Stimulated activated CD4-positive, alpha-beta T cell treated with anti-CD3 and anti-CD28 coated beads, TNF-alpha, amount 100 ng/mL, for 4 hours (primary cell): Measurements from ENCODE around the gene KBTBD12.
"Not testable (repeated sequence)": the region's sequence is repeated elsewhere in the genome, so short reads cannot be mapped to it uniquely, and the experiment has no call there.

Experiments used
- DNase-seq, 3 experiments: peaks; one replicate each; pipeline ENCODE4 v3.0.0-alpha.2; 2020; ENCODE audit warnings: low read depth in 3 of 3

KBTBD12 gene

DNA sequence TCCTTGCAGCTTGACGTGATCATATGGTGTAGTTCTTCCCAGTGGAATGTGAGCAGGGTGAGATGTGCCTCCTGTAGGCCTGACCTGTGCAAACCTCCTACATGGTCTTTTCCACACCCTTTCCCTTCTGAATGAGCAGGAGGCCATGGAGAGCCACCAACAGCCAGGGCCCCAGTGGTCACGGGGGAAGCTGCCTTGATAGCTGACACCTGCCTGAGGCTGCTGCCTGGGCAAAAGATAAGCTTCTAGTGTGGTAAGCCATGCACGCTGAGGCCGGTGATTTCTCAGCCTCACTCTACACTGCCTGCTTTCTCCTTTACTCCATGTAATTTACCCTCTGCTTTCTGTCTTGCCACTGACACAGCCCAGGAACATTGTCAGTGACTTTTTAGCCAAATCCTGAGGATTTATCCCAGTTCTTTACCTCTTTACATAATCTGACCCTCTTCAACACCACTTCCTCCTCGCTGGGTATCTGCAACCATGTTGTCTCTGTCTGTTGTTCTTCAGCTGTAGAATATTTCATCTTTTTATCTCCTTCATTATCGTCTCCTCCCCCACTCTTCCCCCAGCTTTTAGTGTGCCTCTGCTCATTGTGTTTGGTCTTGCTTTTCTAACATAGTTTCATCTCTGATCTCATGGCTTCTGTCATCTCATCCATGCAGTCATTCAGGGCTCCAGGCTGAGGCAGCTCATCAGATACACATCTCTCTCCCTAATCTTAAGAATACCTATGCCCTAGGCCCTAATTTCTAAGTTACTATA is 11.2 kb upstream of the KBTBD12 start:
- no peak for DNase-seq

DNA sequence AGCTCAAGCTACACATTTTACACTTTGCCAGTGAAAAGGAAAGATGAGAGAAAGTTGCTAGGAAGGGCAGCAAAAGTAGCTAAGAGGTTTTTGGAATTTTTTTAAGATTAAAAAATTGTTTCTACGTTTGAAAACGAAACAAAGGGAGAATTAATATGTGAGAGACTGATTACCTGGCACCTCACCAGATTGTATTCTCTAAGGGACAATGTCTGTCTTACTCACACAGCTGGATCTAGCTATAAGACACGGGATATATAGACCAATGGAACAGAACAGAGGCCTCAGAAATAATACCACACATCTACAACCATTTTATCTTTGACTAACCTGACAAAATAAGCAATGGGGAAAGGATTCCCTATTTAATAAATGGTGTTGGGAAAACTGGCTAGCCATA is 9.5 kb upstream of the KBTBD12 start:
- DNase-seq = no peak

DNA sequence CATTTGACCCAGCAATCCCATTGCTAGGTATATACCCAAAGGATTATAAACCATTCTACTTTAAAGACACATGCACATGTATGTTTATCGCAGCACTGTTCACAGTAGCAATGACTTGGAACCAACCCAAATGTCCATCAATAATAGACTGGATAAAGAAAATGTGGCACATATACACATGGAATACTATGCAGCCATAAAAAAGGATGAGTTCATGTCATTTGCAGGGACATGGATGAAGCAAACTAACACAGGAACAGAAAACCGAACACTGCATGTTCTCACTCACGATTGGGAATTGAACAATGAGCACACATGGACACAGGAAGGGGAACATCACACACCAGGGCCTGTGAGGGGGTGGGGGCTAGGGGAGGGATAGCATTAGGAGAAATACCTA is 8.4 kb upstream of the KBTBD12 start:
- DNase-seq = not testable (repeated sequence)

DNA sequence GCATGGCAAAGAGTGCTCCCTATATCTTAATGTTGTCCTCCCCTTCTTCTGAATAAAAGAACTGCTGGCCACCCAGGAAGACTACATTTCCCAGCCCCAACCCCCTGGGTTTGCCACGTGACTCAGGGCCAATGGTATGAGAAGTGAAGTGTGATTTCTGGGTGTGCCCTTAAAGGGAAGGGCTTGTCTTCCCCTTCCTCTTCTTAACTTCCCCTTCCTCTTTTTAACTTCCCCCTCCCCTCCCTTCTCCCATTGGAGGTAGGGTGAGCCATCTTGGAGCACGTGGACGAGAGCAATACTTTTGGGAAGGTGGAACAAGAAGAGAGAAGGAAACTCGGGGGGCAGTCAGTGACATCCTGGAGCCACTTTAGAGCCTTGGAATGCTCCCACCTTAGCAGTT is 6.8 kb upstream of the KBTBD12 start:
- no peak for DNase-seq

DNA sequence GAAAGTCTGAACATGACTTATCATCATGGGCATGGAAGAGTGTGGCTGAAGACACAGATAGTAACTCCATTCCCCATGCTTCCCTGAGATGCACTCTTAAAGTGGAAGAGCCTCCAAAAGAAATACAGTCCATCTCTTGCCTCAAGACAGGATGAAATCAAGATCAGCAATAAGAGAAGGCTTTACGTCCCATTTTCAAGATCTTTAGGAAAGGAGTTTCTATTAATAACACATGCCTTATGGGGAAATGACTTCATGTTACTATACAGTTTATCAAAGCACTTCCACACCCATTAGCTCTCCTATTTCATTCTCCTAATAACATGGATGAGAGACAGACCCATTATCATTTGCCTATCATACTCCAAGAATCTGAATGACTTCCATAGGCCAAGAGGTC is 6.1 kb upstream of the KBTBD12 start:
- DNase-seq = no peak

DNA sequence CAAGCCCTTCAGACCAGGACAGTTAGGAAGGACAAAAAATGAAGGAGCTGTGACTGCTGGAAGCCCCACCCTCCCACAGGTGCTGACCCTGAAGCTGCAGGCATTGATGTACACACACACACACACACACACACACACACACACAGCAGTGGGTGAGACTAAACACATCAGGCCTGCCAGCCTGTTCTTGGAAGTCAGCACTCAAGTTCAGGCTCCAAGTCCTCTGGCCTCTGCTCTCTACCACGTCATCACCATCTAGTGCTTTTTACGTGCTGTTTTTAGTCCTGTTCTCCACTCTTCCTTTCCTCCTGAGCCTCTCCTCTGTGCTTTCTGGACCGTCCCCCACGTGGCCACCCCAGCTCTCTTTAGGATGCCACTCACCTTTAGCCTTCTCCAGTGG is 5.4 kb upstream of the KBTBD12 start:
- no peak for DNase-seq

DNA sequence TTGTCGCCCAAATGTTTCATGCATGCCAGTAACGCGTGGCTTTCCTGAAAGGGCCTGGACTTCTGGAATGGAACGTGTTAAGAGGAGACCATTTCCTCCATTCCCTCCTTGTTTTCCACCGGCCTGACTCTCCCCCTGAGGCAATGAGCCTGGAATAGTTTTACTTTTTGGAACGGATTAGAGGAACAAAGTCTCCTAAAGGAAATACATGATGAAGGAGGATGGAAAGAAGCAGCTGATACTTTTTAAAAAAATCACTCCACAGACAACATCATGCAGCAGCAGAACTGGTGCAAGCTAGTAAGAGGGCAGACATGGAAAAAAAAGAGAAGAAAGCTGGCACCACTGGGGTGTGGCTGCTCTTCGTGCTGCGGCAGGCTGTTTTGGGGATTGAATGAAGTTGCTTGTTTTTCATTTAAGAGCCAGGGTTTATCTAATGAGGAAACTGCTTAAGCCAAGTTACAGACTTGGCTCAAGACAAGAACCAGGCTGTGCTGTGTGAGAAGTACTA is 3.6 kb upstream of the KBTBD12 start:
- DNase-seq = no peak

DNA sequence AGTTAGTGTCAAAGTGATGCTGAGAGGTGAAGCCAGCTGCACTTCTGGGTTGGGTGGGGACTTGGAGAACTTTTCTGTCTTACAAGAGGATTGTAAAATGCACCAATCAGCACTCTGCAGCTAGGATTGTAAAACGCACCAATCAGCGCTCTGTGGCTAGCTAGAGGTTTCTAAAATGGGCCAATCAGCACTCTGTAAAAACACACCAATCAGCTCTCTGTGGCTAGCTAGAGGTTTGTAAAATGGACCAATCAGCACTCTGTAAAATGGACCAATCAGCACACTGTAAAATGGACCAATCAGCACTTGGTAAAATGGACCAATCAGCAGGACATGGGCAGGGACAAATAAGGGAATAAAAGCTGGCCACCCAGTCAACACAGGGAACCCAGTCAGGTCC is 1.2 kb upstream of the KBTBD12 start:
- not testable (repeated sequence) for DNase-seq

DNA sequence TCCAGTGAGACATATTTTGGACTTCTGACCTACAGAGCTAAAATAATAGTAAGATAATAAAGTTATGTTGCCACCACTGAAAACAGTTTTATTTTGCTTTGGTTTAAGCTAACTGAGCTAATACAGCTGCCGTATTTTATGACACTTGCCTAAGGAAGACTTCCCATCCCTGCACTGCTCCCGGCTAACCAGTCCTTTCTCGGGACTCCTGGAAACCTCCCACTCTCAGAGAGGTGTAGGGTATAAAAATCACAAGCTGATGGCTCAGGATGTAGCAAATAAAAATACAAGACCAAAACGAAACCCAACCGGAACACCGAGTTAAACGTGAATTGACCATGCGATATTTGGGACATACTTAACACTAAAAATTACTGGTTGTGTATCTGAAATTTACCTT is 448 bp upstream of the KBTBD12 start:
- DNase-seq = no peak

DNA sequence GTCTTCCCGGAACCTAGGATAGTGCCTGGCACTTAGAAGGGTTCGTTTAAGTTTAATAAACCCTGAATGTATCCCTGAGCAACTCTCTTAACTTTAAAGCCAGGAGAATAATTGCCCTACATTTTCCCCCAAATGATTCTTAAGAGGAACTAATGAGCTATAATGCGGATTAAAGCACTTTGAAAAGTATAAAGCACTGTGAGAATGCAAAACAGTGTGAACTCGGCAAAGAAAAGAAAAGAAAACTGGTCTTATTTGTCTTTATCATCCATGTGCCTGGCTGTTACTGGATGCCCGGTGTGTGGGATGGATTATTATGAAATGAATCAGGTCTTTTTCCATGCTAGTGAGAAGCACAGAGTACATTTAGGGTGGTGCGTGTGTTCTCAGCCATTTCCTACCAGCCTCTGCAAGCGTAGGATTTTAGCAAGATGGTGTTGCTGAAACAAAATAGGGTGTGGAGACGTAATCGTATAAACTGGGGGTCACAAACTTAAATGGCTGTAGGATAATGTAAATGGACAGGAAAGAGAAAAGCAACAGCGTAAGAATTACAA is 983 bp downstream of the KBTBD12 start:
- no peak for DNase-seq

DNA sequence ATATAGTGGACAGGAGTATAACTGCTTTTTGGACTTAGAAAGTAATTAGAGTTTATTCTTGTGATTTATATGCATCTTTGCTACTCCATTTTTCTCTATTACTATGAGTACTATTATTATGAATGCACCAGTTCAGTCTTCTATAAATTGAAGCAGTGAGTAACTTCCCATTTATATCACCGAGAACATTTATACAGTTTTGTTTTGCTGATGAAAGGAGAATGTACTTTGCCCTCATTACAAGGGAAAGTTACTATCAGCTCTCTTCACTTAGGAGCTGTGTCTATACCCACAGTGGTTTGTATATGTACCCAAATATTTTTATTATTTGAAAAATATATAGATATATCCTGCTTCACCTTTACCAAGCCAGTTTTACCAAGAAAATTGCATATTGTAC is 5.7 kb downstream of the KBTBD12 start:
- no peak for DNase-seq

DNA sequence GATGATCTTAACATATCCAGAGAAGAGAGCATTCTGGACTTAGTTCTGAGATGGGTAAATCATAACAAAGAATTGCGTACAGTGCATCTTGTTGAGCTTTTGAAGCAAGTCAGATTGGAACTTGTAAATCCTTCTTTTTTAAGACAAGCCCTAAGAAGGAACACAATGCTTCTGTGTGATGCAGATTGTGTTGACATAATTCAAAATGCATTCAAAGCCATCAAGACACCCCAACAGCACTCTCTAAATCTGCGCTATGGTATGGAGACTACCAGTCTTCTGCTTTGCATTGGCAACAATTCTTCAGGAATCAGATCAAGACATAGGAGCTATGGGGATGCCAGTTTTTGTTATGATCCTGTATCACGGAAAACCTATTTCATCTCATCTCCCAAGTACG is 8.6 kb downstream of the KBTBD12 start:
- DNase-seq = no peak

DNA sequence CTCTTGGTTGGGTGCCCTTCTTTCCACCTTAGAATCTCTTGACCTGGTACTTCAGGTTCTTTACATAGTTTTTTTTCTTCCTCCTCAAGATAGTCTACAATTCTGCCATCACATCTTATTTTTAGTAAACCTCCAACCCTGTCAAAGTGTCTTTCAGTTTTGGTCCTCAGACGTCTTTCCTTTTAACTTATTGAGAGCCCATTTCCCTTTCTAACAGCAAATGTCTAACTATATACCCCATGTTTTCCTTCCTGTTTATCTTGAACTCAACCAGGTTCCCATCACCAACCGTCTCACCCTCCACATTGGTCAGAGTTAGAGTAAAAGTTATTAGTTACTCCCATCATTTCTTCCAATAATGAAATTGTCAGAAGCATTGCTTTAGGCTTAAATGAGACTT is 10.4 kb downstream of the KBTBD12 start:
- no peak for DNase-seq

DNA sequence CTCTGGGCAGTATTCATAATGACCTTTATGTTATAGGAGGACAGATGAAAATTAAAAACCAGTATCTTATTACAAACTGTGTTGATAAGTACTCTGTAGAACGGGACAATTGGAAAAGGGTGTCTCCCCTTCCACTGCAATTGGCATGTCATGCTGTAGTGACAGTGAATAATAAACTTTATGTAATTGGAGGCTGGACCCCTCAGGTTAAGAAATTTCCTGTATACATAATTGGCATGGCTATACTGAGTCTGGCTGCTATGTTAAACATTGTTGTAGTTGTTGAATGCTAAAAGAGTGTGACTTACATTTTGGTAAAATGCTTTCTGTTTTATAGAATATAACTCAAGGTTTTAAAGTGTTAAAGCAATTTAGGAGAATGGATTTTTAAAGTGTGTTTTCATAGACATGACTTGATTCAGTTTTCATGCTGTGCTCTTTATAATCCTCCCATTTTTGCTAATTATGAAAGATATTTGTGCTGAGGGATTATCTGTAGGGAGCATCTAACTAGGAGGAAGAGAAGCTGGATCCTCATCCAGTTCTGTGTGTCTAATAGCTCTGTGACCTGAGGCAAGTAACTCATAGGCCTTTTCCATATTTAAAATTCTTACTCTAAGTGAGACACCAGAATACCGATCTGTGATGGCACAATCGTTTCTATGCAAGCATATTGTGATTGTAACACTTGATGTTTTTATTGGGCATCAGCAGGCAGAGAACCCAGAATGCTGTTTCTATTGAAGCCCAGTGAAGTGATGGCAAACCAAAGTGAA is 13.0 kb downstream of the KBTBD12 start:
- DNase-seq = no peak

DNA sequence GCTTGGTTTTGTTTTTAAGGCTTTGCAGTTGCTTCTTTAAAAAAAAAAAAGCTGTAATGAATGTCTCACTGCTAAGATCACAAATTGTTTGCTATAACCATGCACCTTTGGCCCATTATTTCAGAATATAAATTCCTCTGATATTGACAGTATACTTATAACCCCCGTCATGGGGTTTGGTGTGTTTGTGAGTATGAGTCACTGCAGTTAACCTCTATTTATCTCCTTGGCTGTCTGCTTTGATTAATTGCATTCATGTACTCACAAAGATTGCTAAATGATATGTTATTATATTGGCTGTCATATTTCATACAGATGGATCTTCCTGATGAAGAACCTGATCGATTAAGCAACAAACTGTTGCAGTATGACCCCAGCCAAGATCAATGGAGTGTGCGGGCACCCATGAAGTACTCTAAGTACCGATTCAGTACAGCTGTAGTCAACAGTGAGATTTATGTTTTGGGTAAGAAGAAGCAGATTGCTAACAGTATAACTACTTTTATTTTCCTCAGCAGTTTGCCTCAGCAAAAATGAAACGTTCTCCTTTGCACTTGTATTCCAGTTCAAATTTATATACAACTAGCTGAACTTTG is 14.9 kb downstream of the KBTBD12 start:
- no peak for DNase-seq

DNA sequence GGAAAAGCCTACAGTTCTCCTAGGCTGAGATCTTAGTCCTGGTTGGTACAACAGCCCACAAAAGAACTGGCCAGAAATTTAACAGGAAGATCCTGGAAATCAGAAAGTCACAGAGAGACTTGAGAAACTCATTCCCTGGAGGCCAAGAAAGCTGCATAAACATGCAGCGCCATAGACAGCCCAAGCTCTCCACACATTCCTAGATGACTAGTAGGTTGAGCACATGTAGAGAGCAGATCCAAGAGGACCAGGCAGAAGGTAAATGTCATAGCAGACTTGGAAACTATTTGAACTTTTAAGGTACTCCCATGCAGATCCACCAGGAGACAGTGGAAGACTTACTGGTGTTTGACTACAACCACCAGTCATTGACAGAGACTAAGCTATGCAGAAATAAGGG is 18.4 kb downstream of the KBTBD12 start:
- no peak for DNase-seq

DNA sequence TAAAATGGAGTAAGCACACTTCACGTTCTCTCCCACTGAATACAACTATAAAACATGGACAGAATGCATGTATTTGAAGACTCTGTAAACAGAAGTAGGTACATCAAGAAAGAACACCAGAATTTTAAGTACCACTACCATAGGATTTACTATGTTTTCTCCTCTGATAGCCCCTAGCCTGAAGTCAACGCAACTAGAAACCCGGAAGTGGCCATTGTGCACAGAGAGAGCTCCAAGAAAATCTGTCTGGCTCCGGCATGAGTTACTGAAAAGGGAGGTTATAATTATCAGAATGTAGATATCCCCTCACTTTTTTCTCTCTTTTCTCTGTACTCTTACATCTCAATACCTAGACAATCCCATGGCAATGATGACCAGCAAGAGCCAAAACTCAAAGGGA is 23.8 kb downstream of the KBTBD12 start:
- no peak for DNase-seq

DNA sequence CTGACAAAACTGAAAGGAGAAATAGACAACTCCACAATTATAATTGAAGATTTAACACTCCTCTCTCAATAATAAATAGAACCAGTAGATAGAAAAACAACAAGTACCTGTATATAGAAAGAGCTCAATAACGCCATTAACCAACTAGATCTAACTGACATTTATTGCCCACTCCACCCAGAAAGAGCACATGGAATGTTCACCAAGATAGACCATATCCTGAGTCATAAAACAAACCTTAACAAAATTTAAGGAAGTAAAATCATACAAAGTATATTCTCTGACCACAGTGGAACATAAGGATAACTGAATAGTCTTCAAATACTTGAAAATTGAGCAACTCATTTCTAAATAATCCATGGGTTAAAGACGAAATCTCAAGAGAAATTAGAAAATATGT is 25.1 kb downstream of the KBTBD12 start:
- DNase-seq = no peak

DNA sequence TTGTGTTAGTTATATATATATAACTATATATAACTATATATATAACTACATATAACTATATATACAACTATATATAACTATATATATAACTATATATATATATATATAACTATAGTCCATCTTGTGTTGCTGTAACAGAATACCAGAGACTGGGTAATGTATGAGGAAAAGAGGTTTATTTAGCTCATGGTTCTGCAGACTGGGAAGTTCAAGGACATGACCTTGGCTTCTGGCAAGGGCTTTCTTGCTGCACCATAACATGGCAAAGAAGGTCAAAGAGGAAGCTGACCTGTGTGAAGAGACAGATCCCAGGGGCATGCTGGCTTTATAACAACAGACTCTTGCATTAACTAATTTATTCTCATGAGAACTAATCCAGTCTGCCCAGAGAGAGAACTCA is 27.6 kb downstream of the KBTBD12 start:
- no peak for DNase-seq

DNA sequence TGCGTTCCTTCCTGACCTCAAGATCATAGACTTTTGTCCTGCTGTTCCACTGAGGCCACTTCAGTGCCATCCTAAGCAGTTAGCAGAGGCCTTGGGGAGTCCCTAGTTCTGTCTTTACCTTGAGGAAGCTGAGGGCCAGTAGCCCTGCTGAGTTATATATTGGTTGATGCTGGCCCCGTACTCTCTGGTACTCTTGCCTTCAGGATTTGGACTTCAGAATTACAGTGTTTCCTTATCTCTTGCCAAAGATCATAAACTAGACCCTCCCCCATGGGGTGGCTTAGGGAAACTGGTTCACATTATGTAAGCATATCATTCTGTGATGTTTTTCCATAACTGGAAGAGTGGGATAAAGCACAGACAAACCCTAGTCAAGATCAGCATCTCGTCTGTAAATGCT is 33.2 kb downstream of the KBTBD12 start:
- no peak for DNase-seq

DNA sequence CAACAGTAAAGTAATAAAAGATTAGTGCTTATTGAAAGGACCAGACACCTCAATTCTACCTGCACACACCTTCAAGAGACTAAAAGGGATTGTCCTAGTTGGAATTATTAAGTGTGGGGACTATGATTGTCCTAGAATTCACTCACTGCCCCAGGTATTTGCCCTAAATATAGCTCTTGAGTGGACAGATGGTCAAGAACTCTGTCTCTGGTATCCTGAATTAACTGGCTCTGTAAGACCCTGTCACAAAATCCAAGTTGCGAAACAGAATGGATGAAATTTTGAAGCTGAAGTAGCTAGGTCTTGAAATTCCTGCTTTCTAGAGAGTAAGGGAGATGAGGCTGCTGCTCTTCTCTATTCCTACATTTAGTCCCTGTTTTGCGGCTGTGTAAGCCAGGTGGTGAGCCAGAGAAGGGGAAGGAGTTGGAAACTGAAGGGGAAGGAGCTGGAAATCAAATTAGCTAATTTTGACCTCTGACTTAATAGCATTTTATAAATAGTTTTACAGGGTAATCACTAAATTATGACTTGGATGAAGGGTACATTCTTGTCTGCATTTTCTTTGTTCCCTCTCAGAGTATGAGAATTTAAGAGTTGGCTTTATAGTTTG is 34.5 kb downstream of the KBTBD12 start:
- DNase-seq = no peak

DNA sequence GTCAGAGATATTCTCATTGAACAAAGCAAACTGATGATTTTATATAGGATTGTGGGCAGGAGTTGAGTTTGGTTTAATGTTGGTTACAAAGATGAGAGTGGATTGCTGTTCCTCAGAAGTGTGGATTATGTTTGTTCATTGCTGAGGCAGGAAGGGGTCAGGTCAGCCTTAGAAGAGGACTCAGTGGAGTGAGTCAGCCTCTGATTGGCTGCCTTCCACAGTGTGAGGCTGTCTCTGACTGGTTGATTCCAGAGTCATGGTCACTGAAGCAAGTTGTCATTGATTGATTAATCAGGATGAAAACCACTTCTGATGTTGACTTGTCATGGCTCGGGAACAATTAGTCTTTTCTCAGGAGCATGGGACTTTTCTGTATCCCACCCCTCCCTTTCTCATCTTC is 36.2 kb downstream of the KBTBD12 start:
- DNase-seq = no peak
